HG03354 (cell line): ENCODE results near the gene PMEL.

Source experiments
- ATAC-seq: cut with Tn5 transposase; IDR thresholded peaks from one replicate; pipeline ENCODE4 v1.9.1; 2021; ENCODE audit warnings: mild to moderate bottlenecking; ENCODE audit not compliant: unreplicated experiment, poor library complexity, severe bottlenecking

The PMEL gene

GRCh38 chr12:55955344-55955743 lies 10.5 kb downstream of the PMEL start:
- no peak for ATAC-seq

- ATAC-seq = no peak
Observed at GRCh38 chr12:55946553-55946952, 19.3 kb downstream of the PMEL start.

GRCh38 chr12:55942577-55943136 lies 23.2 kb downstream of the PMEL start:
- ATAC-seq = no peak

- ATAC-seq = no peak
Observed at GRCh38 chr12:55942055-55942454, 23.8 kb downstream of the PMEL start.

- peak; percentile 98 for ATAC-seq
Observed at GRCh38 chr12:55940065-55940732, 25.6 kb downstream of the PMEL start.

- no peak for ATAC-seq
Observed at GRCh38 chr12:55938826-55939501, 26.9 kb downstream of the PMEL start.

GRCh38 chr12:55937981-55938380 lies 27.9 kb downstream of the PMEL start:
- ATAC-seq = no peak

- no peak for ATAC-seq
Observed at GRCh38 chr12:55935738-55936151, 30.1 kb downstream of the PMEL start.

- no peak for ATAC-seq
Observed at GRCh38 chr12:55934773-55935172, 31.1 kb downstream of the PMEL start.

GRCh38 chr12:55933799-55934742 lies 31.8 kb downstream of the PMEL start:
- ATAC-seq = no peak

GRCh38 chr12:55933169-55933798 lies 32.6 kb downstream of the PMEL start:
- no peak for ATAC-seq

GRCh38 chr12:55932551-55932910 lies 33.3 kb downstream of the PMEL start:
- no peak for ATAC-seq

- no peak for ATAC-seq
Observed at GRCh38 chr12:55931780-55932550, 33.9 kb downstream of the PMEL start.

- no peak for ATAC-seq
Observed at GRCh38 chr12:55931317-55931779, 34.5 kb downstream of the PMEL start.

GRCh38 chr12:55930771-55931316 lies 35.0 kb downstream of the PMEL start, which contains the start of gene DGKA:
Gene DGKA (plus strand): TSS chr12:55931162. CDS start chr12:55936504, 5,342 bp downstream.
- peak; percentile 20 for ATAC-seq

- peak; percentile 45 for ATAC-seq
Observed at GRCh38 chr12:55929306-55929791, 36.5 kb downstream of the PMEL start.

- ATAC-seq = peak; percentile 35
Observed at GRCh38 chr12:55927588-55928502, 38.0 kb downstream of the PMEL start, which contains the start of gene PYM1. Gene PYM1 (minus strand): TSS chr12:55927894. CDS start chr12:55927761, 133 bp downstream.
